Measurements from ENCODE around the gene ZWILCH. TPM values are rescaled to one million over a fixed set of nuclear protein-coding genes. Genes with fewer than 3 reads are reported as not detected.

Gene ZWILCH
- total RNA-seq, 4 donors from 2014 or later, result 2.4 to 26.1 (median 7.0) TPM

DNA sequence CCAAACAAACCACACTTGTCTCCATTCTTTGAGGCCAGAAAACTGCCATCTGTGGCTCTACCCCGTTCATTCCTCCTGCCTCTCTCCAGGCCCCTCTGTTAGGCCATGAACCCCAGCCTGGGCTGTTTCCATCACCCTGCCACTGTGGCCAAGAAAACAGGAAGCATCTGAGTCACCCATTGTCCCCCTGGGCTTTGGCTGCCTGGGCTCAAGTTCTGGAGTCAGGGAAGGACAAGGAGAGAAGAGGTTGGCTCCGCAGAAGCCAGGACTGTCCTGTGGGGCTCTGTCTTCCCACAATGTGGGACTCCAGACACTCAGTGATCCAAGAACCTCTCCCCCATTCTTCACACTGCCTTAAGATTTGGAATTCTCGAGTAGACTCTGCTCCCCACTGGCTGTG lies 75.5 kb downstream of the ZWILCH start:
- Histone ChIP-seq H3K9me3 (no peaks in the 10 kb centered on the region), H3K36me3 (no peaks in the 10 kb centered on the region), H3K27me3 (no peaks in the 10 kb centered on the region), H3K4me1 (no peaks in the 10 kb centered on the region), H3K4me3 (no peak overlapping the region), H3K27ac (no peak overlapping the region)
- TF ChIP-seq, protein P1, sequence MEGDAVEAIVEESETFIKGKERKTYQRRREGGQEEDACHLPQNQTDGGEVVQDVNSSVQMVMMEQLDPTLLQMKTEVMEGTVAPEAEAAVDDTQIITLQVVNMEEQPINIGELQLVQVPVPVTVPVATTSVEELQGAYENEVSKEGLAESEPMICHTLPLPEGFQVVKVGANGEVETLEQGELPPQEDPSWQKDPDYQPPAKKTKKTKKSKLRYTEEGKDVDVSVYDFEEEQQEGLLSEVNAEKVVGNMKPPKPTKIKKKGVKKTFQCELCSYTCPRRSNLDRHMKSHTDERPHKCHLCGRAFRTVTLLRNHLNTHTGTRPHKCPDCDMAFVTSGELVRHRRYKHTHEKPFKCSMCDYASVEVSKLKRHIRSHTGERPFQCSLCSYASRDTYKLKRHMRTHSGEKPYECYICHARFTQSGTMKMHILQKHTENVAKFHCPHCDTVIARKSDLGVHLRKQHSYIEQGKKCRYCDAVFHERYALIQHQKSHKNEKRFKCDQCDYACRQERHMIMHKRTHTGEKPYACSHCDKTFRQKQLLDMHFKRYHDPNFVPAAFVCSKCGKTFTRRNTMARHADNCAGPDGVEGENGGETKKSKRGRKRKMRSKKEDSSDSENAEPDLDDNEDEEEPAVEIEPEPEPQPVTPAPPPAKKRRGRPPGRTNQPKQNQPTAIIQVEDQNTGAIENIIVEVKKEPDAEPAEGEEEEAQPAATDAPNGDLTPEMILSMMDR (IDR thresholded peaks at IDR 0.05), result no peak
- TF ChIP-seq POLR2A (IDR thresholded peaks at IDR 0.05), result no peak
- intact Hi-C loops (cut with DNase I; ENCODE audit: low total_unique reads), result no loop called here
- no peak for DNase-seq

DNA sequence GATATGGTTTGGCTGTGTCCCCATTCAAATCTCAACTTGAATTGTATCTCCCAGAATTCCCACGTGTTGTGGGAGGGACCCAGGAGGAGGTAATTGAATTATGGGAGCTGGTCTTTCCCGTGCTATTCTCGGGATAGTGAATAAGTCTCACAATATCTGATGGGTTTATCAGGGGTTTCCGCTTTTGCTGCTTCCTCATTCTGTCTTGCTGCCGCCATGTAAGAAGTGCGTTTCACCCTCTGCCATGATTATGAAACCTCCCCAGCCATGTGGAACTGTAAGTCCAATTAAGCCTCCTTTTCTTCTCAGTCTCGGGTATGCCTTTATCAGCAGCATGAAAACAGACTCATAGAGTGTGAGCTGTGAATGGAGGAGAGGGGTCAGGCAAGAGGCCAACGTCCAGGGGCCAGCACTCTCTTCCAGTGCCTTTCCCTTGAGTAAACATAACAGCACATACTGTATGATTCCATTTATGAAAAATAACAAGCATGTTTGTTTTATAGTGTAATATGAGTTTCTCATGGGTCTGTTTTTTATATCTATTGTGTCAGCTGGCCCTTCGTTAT lies 76.9 kb downstream of the ZWILCH start:
- Histone ChIP-seq H3K4me1 (no peaks in the 10 kb centered on the region), H3K36me3 (no peaks in the 10 kb centered on the region), H3K9me3 (no peaks in the 10 kb centered on the region), H3K27me3 (no peaks in the 10 kb centered on the region), H3K27ac (no peak overlapping the region), H3K4me3 (no peak overlapping the region)
- intact Hi-C loops (cut with DNase I; ENCODE audit: low total_unique reads), result no loop called here
- TF ChIP-seq POLR2A (IDR thresholded peaks at IDR 0.05), result no peak
- TF ChIP-seq, protein P1 (IDR thresholded peaks at IDR 0.05), result no peak
- DNase-seq, result no peak

DNA sequence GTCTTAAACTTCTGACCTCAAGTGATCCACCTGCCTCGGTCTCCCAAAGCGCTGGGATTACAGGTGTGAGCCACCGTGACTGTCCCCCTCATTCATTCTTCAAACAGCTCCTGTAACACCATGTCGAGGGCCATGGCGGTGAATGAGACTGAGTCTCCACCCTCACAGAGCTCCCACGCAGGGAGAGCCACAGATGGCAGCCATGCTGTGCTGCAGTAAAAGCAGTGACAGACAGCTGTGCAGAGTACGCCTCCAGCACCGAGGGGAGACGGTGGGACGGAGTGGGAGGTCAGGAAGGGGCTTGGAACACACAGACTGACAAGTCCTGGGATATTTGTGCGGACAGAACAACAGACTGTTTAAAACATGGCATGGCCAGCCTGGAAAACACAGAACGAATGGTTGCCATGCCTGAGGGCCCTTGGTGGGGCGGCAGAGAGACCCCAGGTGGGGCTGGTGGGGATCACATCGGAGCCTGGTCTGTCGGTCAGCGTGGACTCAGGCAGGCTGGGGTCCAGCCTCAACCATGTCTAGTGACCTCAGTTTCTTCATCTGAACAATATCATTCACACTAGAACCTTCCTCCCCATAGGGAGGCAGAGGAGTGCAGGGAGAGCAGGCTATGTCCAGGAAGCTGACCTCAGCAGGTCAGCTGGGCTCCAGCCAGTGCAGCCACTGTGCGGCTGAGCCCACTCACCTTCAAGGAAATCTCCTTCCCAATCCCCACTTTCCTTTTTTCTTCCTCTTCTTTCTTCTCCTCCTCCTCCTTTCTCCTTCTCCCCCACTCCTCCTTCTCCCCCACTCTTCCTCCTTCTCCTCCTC lies 81.2 kb downstream of the ZWILCH start:
- Histone ChIP-seq H3K4me3 (no peak overlapping the region), H3K27ac (no peak overlapping the region), H3K27me3 (no peaks in the 10 kb centered on the region), H3K36me3 (no peaks in the 10 kb centered on the region), H3K9me3 (no peaks in the 10 kb centered on the region), H3K4me1 (no peaks in the 10 kb centered on the region)
- TF ChIP-seq, protein P1 (IDR thresholded peaks at IDR 0.05), result no peak
- no peak for TF ChIP-seq POLR2A (IDR thresholded peaks at IDR 0.05)
- DNase-seq, result no peak
- intact Hi-C loops (cut with DNase I; ENCODE audit: low total_unique reads), result no loop called here

DNA sequence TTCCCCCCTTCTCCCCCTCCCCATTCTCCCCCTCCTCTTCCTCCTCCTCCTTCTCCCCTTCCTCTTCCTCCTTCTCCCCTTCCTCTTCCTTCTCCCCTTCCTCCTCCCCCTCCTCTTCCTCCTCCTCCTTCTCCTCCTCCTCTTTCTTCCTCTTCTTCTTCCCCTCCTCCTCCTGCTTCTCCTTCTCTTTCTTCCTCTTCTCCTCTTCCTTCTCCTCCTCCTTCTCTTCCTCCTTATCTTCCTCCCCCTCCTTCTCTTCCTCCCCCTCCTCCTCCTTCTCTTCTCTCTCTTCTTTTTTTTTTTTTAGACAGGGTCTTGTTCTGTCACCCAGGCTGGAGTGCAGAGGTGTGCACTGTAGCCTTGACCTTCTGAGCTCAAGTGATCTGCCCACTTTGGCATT lies 81.9 kb downstream of the ZWILCH start:
- DNase-seq, result no peak
- H3K4me3 ChIP-seq, result no peak overlapping the region
- H3K27ac ChIP-seq, result no peak overlapping the region
- no peaks in the 10 kb centered on the region for H3K9me3 ChIP-seq
- intact Hi-C loops (cut with DNase I; ENCODE audit: low total_unique reads), result no loop called here
- no peaks in the 10 kb centered on the region for H3K27me3 ChIP-seq
- H3K4me1 ChIP-seq, result no peaks in the 10 kb centered on the region
- TF ChIP-seq POLR2A (IDR thresholded peaks at IDR 0.05), result no peak
- TF ChIP-seq, protein P1 (IDR thresholded peaks at IDR 0.05), result no peak
- H3K36me3 ChIP-seq, result no peaks in the 10 kb centered on the region

DNA sequence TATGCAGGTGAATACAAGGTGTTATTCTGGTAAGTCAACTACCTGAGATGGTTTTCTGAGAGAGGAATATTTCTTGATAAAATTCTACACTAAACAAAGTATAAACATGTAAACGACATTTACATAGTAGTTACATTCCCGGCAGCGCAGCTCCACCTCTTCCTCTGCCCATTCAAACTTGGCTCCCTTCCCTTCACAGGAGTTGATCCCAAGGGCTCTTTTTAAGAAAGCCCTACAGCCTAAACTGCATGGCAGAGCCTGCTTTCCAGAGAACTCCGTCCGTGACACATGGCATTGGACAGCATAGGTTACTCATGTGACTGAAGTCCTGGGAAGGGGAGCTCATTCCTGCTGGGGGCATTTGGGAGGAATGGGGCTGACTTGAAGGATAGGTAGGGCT lies 82.6 kb downstream of the ZWILCH start:
- DNase-seq, result no peak
- no peak for TF ChIP-seq POLR2A (IDR thresholded peaks at IDR 0.05)
- TF ChIP-seq, protein P1 (IDR thresholded peaks at IDR 0.05), result no peak
- H3K27me3 ChIP-seq, result no peaks in the 10 kb centered on the region
- no peaks in the 10 kb centered on the region for H3K36me3 ChIP-seq
- H3K4me3 ChIP-seq, result no peak overlapping the region
- H3K9me3 ChIP-seq, result no peaks in the 10 kb centered on the region
- intact Hi-C loops (cut with DNase I; ENCODE audit: low total_unique reads), result no loop called here
- no peak overlapping the region for H3K27ac ChIP-seq
- no peaks in the 10 kb centered on the region for H3K4me1 ChIP-seq
